Uterus (tissue), 2 donors: ENCODE results near the gene SLC6A19.

Experiments used
- POLR2A ChIP-seq, 2 donors: fragments of 450-650 bp; IDR thresholded peaks; one replicate each; pipeline ENCODE4 v1.6.1; 2016; ENCODE audit warnings: antibody characterized with exemption in 2 of 2, mild to moderate bottlenecking in 1 of 2, moderate library complexity in 1 of 2
- TF ChIP-seq, protein P1 (sequence below), 4 experiments: fragments of 200-600 bp in 2 of 4; fragments of 450-650 bp in 2 of 4; sonication (generic) in 2 of 4; IDR thresholded peaks; one replicate each; pipeline ENCODE4 v1.5.1; 2016 to 2019; ENCODE audit warnings: antibody characterized with exemption in 4 of 4, mild to moderate bottlenecking in 2 of 4, moderate library complexity in 1 of 4

DNA sequence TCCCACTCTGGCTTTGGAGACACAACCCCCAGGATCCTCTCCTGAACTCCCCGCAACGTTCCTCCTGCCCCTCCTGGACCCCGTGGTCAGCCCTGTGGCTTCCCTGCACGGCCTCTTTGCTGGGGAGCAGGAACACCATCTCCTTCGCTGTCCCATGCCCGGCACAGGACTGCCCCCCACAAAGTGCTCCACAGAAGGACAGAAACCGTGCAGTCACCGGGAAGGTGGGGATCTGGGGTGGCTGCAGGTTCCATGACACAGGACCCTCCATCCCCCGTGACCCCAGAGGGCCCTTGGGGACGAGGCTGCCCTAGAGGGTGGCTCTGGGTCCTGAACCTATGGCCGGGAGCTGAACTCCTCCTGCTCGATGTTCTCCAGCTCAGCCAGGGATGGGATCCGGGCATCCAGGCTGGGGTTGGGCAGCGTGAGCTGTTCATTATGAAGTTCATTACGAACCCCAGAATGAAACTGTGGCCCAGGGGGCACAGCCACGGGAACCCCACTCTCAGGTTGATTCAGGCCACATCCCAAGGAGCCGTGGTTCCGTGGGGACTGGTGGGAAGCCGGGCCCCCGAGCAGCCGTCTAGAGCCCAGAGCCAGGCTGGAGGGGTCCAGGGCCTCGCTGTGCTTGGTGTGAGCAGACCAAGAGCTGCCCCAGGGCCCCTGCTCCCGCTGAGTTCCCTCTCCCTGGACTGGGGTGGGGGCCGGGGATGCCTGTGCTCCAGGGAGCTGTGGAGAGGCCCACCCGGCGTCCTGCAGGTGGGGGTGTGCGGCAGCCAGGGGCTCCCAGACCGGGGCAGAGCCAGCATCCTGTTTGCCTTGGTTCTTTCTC is 684 bp upstream of the SLC6A19 start:
- TF ChIP-seq, protein P1, sequence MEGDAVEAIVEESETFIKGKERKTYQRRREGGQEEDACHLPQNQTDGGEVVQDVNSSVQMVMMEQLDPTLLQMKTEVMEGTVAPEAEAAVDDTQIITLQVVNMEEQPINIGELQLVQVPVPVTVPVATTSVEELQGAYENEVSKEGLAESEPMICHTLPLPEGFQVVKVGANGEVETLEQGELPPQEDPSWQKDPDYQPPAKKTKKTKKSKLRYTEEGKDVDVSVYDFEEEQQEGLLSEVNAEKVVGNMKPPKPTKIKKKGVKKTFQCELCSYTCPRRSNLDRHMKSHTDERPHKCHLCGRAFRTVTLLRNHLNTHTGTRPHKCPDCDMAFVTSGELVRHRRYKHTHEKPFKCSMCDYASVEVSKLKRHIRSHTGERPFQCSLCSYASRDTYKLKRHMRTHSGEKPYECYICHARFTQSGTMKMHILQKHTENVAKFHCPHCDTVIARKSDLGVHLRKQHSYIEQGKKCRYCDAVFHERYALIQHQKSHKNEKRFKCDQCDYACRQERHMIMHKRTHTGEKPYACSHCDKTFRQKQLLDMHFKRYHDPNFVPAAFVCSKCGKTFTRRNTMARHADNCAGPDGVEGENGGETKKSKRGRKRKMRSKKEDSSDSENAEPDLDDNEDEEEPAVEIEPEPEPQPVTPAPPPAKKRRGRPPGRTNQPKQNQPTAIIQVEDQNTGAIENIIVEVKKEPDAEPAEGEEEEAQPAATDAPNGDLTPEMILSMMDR (IDR thresholded peaks at IDR 0.05): no peak
- TF ChIP-seq POLR2A (IDR thresholded peaks at IDR 0.05): no peak
